ENCODE results near the gene USP26.

USP26 gene

GRCh38 chrX:133072566-133072965 lies 24.3 kb downstream of the USP26 start:
- H3K79me2 ChIP-seq (ENCODE audit: control insufficient read depth, low read length): no peaks in the 10 kb centered on the region
- H3K9me3 ChIP-seq (ENCODE audit: control insufficient read depth, insufficient read depth, low read length): no peaks in the 10 kb centered on the region
- no peaks in the 10 kb centered on the region for H3K9me2 ChIP-seq (replicated peaks; ENCODE audit: control insufficient read depth, low read length)
- no peak overlapping the region for H3K4me3 ChIP-seq (ENCODE audit: low read length)
- no peaks in the 10 kb centered on the region for H3F3A ChIP-seq (ENCODE audit: control insufficient read depth, insufficient read depth)
- TF ChIP-seq EZH2phosphoT487 (IDR thresholded peaks at IDR 0.05; ENCODE audit: borderline replicate concordance, low read length): no peak
- no peak for TF ChIP-seq CTCF (IDR thresholded peaks at IDR 0.05; ENCODE audit: low read depth, low read length, poor library complexity, severe bottlenecking)
- H3K27ac ChIP-seq (ENCODE audit: low read depth, low read length): no peak overlapping the region
- no peaks in the 10 kb centered on the region for H3K27me3 ChIP-seq (ENCODE audit: control insufficient read depth, low read length)
- H3K4me2 ChIP-seq (ENCODE audit: low read length): no peak overlapping the region
- H4K20me1 ChIP-seq (ENCODE audit: control insufficient read depth, insufficient read depth, low read depth, low read length): no peaks in the 10 kb centered on the region
- no peaks in the 10 kb centered on the region for H3K4me1 ChIP-seq (ENCODE audit: control insufficient read depth, low read length)
- H3K36me3 ChIP-seq (ENCODE audit: control insufficient read depth, low read length): no peaks in the 10 kb centered on the region

- Histone ChIP-seq H3K4me1 (ENCODE audit: control insufficient read depth, low read length) (no peaks in the 10 kb centered on the region), H3K27ac (ENCODE audit: low read depth, low read length) (no peak overlapping the region), H3K27me3 (ENCODE audit: control insufficient read depth, low read length) (no peaks in the 10 kb centered on the region), H4K20me1 (ENCODE audit: control insufficient read depth, insufficient read depth, low read depth, low read length) (no peaks in the 10 kb centered on the region), H3K4me3 (ENCODE audit: low read length) (no peak overlapping the region), H3K9me2 (replicated peaks; ENCODE audit: control insufficient read depth, low read length) (no peaks in the 10 kb centered on the region), H3K9me3 (ENCODE audit: control insufficient read depth, insufficient read depth, low read length) (no peaks in the 10 kb centered on the region), H3K79me2 (ENCODE audit: control insufficient read depth, low read length) (no peaks in the 10 kb centered on the region), H3F3A (ENCODE audit: control insufficient read depth, insufficient read depth) (no peaks in the 10 kb centered on the region), H3K4me2 (ENCODE audit: low read length) (no peak overlapping the region), H3K36me3 (ENCODE audit: control insufficient read depth, low read length) (no peaks in the 10 kb centered on the region)
- TF ChIP-seq CTCF (IDR thresholded peaks at IDR 0.05; ENCODE audit: low read depth, low read length, poor library complexity, severe bottlenecking) (no peak), EZH2phosphoT487 (IDR thresholded peaks at IDR 0.05; ENCODE audit: borderline replicate concordance, low read length) (no peak)
Measured at GRCh38 chrX:133068461-133068860, 28.4 kb downstream of the USP26 start.

- H3F3A ChIP-seq (ENCODE audit: control insufficient read depth, insufficient read depth): no peaks in the 10 kb centered on the region
- H3K27ac ChIP-seq (ENCODE audit: low read depth, low read length): no peak overlapping the region
- no peaks in the 10 kb centered on the region for H3K9me2 ChIP-seq (replicated peaks; ENCODE audit: control insufficient read depth, low read length)
- H4K20me1 ChIP-seq (ENCODE audit: control insufficient read depth, insufficient read depth, low read depth, low read length): no peaks in the 10 kb centered on the region
- no peaks in the 10 kb centered on the region for H3K4me1 ChIP-seq (ENCODE audit: control insufficient read depth, low read length)
- H3K36me3 ChIP-seq (ENCODE audit: control insufficient read depth, low read length): no peaks in the 10 kb centered on the region
- no peak overlapping the region for H3K4me2 ChIP-seq (ENCODE audit: low read length)
- no peaks in the 10 kb centered on the region for H3K9me3 ChIP-seq (ENCODE audit: control insufficient read depth, insufficient read depth, low read length)
- H3K27me3 ChIP-seq (ENCODE audit: control insufficient read depth, low read length): 0 out of 2 replicates have a peak, but pooled peaks cover 2% of the 10 kb centered on the region
- TF ChIP-seq EZH2phosphoT487 (IDR thresholded peaks at IDR 0.05; ENCODE audit: borderline replicate concordance, low read length) (no peak), CTCF (IDR thresholded peaks at IDR 0.05; ENCODE audit: low read depth, low read length, poor library complexity, severe bottlenecking) (no peak)
- no peaks in the 10 kb centered on the region for H3K79me2 ChIP-seq (ENCODE audit: control insufficient read depth, low read length)
- no peak overlapping the region for H3K4me3 ChIP-seq (ENCODE audit: low read length)
Measured at GRCh38 chrX:133056341-133056740, 40.6 kb downstream of the USP26 start.

Measured in DOHH2 (cell line).